Eye (tissue), 1 donor: Measurements from ENCODE around the gene CAMK2B.

Experiments
- DNase-seq: peaks from one replicate; pipeline ENCODE4 v3.0.0-alpha.2; 2015

Gene CAMK2B

DNA sequence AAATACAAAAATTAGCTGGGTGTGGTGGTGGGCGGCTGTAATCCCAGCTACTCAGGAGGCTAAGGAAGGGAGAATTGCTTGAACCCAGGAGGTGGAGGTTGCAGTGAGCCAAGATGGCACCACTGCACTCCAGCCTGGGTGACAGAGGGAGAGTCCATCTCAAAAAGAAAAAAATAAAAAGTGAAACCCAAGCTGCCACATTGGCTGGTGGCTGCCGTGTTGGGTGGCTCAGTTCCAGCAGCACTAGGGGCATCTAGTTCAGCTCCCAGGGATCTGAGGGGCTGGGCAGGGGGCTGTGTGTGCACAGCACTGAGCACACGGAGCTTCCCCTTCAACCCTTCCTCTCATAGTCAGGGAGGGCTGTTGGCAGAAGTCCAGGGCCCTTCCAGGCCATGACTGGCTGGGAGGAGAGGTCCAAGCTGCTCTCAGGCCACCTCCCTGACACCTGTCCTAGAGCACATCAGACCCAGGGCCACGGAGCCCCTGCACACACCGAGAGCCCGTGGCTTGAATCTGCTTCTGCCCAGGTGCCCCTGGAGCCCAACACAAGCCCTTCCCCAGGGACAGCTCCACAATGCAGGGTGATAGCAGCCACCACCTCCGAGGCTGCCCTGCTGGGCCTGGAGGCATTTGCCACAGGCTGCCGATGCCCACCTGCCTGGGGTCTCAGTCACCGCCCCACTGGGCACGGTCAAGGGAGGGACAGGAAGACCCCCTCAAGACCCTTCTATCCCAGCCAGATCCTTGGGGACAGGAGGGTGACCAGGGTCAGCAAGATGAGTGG lies 77.3 kb downstream of the CAMK2B start:
- DNase-seq: no peak

DNA sequence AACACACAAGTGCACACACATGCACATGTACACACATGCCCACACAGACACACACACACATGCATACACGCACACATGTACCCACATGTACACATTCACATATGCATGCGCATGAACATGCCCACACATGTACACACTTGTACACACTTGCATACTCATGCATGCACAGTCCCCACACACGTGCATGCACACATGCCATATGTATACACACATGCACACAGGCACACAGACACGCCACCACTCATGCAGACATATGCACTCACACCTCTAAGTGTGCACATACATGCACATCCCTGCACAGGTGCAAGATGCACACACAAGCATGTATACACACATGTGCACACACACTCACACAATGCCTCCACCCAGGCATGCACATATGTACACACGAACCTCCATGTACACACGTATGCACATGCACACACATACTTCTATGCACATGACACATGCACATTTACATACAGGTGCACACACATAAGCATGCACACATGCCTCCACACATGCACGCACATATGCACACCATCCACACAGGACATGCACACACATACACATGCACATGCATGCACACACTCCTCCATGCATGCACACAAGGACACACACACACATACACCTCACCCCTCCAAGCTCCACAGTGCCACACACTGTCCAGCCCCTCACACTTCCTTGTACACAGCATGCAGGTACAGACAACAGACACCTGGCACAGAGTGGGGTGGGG lies 78.8 kb downstream of the CAMK2B start:
- no peak for DNase-seq

DNA sequence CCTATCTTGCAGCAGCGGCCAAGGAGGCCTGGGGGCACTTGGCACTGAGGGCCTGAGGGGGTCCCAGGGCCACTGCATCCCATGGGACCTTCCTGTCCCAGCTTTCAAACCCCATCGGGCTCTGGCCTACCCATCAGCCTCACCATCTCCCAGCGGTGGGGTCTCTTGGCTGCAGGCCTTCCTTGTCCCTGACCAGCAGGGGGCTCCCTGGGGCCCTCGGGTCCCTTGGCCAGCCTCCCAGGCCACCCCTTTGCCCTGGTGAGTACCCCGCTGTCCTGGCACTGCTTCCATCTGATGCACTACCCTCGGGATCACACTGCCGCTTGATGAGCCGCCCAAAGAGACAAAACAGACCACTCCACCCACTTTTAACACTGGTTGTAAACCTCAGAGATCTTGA lies 81.1 kb downstream of the CAMK2B start:
- no peak for DNase-seq

DNA sequence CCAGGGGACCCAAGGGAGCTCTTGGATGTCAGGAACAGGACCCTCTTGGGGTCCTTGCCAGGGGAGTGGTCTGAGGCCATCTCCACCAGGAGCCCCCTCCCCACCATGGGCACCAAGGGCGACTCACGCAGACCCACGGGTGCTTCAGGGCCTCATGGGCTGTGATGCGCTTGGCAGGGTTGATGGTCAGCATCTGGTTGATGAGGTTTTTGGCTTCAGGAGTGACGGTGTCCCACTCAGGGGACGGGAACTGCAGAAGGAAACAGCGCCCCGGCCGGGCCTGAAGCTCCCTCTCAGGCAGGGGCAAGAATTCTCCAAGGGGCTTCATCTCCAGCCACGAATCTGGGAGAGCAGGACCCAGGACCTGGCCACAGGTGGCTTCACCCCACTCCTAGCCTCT lies 83.3 kb downstream of the CAMK2B start:
- no peak for DNase-seq

DNA sequence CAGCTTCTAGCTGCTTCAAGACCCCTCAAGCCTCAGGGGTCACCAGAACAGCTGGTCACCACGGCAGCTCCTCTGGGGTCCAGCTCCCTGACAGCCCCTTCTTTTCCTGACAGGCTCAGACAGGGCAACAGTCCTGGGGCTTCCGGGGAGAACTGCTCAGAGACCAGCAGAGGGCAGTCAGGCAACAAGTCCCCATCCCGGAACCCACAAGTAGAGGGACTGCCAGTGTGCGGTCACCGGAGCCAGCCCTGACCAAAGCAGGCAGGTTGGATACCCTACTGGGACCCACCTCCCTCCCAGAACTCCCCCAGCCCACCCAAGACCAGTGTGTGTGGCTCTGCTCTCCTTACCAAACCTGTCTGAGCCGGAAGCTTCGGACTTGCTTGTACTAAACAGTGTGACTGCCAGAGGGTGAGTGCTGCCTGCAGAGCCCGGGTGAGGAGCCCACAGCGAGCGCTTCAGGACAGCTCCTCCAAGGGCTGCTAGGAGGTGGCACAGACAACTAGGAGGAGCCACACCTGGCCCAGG lies 84.3 kb downstream of the CAMK2B start:
- DNase-seq: peak; percentile 90

DNA sequence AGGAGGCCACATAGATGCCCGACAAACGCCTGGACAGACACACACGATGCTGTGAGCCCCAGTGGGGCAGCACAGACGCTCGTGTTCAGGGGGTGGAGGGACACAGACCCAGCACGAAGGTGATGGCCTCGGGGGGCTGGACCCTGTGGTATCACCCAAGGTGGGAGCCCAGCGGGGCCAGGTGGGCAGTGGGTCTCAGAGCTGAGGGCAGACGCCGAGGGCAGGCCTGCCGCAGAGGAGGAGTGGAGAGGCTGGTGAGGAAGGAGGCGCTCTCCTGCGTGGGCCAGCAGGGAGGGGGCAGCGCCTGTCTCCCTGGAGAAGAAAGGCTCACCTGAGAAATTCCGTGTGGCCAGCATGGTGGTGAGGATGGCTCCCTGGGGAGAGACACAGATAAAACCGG lies 85.0 kb downstream of the CAMK2B start:
- no peak for DNase-seq

DNA sequence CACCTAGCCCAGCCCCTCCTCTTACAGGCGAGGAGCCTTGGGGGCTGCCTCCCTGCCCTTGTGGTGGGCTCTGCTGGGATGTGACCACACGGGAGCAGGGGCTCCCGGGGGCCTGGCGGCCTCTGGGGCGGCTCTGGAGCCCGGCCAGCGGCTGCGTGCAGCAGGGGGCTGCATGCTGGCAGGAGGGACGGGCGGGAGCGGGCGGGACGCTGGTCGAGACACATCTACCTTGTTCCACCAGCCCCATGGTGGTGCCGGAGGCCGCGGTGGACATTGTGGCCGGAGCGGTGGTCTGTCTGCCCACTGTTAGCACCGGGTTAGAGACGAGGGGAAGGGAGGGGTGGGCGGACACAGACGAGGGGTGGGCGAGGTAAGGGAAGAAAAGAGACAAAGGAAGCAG lies 86.0 kb downstream of the CAMK2B start:
- no peak for DNase-seq

DNA sequence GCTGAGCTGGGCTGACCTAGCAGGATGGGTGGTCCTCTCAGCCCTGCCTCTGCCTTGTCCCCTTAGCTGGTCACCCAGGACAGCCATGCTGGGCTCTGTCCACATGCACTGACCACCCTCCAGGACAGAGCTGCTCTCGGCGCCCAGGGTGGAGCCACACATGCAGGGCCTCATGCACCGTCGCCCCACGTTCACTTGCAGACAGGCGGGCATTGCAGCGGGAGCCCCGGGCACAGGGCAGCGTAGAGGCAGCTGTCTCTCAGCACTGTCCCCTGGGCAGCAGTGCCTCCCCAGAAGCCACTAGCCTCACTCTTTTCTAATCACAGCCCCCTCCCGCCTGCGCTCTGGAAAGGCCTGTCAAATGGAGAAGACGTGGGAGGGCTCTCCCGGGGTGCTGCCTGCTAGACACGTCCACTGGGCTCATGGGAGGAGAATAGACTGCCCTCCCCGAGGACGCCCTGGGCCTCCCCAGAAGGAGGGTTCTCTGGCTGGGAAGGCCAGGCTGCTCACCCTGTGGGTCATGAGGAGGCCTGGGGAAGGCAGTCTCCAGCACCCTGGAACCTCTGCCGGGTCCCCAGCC lies 87.2 kb downstream of the CAMK2B start:
- DNase-seq: no peak

DNA sequence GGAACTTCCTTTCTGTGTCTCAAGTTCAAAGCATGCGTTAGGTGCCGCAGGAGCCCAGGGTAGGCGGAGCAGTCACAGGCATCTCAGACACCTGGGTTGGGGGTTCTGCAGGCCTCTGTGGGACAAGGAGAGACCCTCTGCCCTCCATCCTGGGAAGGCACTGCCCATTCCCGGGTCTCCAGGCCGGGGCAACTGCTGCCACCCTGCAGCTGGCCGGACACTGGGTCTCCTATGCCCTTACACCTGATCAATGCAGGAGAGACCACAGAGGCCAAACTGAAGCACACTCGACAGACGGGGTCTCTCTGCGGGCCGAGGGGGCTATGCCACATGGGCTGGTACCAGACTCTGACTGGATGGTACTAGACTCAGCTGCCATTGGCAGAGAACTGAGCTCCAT lies 87.7 kb downstream of the CAMK2B start:
- DNase-seq: no peak

DNA sequence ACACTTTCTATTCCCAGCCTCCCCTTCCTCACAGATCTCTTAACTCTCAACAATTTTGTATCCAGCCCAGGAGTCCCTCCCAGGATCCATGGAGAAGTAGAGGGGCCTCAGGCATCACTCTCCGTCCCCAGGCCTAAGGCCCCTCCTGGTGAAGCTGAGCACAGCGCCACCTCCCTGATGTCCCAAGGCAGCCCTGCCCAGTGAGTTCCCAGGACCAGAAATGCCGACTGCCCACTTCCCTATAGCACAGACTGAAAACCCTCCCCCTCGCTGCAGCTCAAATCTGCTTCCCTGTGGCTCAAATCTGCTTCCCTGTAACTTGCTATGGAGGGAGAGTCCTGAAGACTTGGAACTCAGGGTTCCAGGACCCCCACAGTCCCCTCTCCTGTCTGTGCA lies 89.1 kb downstream of the CAMK2B start:
- no peak for DNase-seq

DNA sequence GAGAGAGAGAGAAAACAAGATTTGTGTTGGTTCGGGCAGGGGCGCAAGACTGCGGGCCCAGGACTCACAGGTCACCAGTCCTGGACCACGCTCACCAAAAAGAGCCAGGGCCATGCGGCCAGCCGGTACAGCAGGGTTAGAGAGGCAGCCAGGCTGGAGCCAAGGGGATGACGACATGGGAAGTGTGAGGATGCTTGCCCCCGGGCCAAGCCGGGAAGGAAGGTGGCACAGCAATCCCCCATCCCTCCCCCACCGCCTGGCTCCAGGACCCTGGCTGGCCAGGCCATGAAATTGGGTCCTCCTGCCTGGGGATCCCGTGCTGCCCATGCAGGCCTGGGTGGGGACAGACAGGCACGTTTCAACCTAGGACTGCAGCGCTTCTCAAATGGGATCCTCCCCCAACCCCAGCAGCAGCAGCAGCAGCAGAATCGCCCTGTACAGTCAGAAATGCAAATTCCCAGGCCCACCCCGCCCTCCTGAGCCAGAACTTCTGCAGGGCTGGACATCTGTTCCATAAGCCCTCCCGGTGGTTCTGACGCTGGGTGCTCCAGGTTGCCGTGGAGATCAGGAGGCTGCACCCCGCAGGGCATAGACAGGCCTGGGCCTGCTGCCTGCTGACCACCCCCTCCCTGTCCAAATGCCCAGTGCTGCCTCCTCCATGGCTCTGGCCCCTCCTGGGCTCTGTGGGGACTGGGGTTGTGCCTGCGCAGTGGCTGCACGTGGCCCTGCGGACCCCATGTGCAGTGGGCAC lies 89.6 kb downstream of the CAMK2B start:
- no peak for DNase-seq

DNA sequence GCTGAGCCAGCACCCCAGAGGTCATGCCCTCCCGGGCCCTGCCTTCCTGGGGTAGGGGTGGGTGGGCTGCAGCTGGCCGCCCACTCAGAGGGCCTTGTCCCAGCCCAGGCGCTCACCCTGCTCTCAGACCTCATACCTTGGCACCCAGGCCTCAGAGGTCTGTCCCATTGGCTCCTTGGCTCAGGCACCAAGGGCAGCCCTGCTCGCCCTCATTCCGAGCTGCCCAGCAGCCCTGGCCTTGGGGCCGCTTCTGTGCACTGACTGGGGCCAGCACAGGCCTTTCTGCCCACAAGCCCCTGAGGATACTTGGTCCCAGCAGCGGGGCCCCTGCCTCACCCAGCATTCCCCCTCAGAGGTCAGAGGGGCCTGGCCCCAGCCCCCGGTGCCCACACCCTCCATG lies 90.3 kb downstream of the CAMK2B start:
- no peak for DNase-seq

DNA sequence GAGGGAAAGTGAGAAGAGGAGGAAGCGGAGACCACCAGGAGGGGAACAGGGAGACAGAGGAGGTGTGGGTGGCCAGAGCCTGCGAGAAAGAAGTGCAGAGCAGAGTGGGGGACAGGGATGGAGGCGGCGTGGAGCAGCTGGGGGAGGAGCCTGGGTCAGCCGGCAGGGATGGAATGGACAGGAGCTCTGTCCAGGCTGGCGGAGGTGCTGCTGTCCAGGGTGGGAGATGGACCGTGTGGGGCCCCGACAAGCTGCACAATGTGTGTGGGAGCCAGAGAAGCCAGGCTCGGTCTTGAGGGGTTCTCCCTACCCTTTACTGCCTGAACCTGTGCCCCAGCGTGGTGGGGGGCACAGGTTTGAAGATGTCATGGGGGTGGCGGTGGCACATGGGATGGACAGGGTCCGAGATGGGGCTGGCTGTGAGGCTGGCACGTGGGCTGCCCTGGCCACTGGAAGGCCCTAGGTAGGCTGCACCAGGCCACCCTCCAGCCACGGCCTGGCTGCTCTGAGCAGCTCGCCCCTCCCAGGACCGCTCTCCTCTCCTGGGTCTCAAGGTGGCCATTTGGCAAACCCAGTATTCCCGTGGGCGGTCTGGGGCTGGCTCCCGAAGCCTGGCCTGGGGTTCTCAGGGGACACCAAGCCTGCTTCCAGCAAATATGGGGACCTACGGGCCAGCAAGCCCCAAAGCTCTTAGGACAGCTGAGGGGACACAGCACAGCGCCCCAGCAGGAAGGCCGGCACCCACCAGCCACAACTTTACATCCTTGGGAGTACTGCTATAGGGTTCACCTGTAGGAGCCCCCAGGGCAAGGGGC lies 92.3 kb downstream of the CAMK2B start:
- no peak for DNase-seq

DNA sequence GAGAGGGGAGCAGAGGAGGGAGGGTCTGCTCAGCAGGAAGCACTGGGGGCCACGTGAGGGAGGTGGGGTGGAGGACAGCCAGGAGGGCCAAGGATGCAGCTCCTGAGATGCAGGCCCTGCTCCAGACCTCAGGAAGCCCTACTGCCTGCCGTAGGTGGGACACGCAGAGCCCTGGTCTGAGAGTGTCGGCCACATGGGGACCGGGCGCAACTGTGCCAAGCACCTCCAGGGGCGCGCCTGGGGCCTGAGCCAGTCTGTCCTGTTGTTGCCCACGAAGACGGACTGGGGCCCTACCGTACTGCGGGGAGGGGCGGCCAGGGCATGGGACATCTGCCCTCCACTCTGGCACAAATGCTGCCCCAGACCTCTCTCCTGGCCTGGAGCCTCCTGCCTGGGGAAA lies 93.0 kb downstream of the CAMK2B start:
- DNase-seq: no peak

DNA sequence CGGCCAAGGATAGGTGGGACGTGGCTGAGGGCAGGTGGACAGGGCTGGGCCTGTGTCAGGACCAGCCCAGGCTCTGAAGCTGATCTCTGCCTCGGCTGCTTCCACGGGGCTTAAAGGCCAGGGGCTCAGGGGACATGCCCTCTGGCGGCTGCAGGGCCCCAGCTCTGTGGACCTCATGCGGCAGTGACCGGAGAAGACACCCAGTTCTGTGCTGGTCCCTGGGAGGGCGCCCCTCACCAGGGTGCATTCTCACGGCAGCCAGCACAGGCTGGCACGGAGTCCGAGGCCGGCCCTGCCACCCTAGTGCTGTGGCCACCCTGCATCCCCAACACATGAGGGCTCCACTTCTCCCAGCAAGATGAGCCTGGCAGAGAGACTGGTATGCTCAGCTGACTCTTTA lies 94.3 kb downstream of the CAMK2B start:
- DNase-seq: no peak

DNA sequence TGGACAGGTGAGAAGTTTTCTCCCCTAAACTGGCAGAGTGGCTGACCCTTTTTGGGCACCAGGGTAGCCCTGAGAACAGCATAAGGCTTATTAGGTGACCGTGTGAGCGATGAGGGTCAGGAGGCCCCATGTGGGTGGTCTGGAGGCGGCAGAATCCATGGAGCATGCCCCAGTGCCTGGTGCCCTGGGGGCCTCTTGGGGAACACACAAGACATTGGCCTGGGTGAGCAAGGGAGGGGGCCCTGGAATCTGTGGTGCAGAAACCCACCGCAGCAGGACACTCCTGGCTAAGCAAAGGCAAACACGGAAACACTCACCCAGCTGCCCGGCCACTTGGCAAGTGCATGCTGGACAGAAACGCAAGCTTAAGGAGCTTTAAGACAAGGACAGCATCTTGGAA lies 95.1 kb downstream of the CAMK2B start:
- no peak for DNase-seq

DNA sequence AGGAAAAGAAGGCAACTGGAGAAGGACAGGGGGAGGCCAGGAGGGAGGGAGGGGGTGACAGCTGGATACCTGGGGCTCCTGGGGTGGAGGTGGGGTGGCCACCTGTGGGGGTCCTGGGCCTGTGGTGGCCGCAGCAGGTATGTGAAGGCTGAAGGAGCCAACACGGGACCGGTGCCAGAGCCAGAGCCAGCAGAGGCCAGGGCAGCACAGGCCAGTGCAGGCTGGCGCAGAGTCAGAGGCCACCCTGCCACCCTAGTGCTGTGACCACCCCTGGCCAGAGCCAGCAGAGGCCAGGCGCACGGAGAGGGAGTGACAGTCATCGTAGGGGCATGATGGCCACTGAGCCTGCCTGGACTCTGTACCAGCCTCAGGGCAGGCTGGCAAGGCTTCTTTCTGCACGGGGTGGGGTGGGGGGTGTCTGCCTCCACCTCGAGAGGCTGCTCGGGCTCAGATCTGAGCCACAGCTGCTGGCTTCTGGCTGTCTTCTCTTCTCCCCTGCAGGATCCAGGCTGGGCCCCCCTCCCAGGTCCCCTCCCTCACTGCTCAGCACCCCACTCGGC lies 95.8 kb downstream of the CAMK2B start:
- DNase-seq: no peak

DNA sequence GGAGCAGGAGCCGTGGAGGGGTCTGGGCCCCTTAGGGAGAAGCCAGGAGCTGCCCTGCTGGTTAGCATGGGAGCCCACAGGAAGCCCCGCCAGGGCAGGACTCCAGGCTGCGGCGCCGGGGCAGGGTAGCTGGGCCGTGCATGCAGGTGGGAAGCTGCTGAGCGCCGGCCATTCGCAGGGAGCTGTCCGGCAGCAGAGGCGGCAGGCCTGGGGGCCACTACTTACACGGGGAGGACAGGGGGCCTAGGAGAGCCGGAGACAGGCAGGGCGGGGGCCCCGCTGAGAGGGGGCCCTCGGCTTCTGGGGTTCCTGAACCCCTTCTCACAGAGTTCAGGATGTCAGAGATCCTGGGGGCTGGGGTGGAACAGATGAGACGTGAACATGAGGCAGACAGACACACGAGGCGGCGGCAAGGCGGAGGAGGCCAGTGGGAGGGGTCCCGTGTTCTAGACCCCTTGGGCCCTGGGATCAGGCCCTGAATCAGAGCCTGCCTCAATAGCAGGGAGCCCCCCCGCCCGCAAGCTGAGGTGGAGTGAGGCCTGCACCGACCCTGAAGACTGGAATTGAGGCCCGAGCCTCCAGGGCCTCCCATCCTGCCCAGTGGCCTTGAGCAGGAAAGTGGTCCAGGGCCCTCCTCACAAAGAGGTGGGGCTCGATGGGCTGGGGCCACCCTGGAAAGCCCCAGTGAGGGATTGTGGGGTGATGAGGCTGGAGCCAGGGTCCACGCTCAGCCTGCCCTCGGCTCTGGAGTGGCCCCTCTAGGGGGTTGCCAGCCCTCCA lies 96.6 kb downstream of the CAMK2B start:
- DNase-seq: no peak

DNA sequence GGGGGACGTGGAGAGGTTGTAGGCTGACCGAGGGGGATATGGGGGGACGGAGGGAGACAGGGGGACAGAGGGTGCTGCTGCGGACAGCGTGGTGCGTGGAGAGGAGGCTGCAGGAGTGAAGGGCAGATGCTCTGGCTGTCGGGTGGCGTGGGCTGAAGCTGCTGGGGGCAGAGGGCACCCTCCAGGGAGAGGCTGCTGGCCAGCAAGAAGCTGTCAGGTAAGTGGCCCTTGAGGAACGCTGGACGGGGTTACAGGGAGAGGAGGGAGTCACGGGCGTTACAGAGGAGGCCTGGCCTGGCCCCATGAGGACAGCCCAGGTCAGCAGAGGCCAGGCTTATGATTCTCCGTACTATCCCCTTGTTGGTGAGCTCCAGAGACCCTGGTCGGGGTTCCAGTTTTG lies 97.5 kb downstream of the CAMK2B start:
- no peak for DNase-seq

DNA sequence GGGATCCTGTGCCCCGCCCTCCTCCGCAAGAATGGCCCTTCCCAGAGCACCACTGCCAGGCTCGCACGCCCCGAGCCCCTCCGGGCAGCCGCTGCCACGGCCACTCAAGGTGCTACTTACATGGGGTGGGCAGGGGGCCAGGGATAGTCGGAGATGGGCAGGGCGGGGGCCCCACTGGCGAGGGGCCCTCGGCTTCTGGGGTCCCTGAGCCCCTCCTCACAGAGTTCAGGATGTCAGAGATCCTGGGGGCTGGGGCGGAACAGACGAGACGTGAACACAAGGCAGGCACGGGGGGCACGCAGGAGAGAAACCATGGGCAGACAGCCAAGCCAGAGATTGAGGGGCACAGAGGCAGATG lies 99.0 kb downstream of the CAMK2B start:
- no peak for DNase-seq
